NB4 (cell line): Measurements from ENCODE around the gene KCNIP3.

Experiments
- CTCF ChIP-seq: IDR thresholded peaks from one replicate; pipeline ENCODE4 v1.5.1; 2012; ENCODE audit warnings: low read depth, low read length
- MYC ChIP-seq: IDR thresholded peaks from 2 replicates; pipeline ENCODE4 v1.6.1; 2011; ENCODE audit warnings: low read depth, low read length
- POLR2A ChIP-seq: IDR thresholded peaks from 2 replicates; pipeline ENCODE4 v1.6.1; 2011; ENCODE audit warnings: mild to moderate bottlenecking; ENCODE audit not compliant: insufficient read length; ENCODE audit errors: extremely low read depth

DNA sequence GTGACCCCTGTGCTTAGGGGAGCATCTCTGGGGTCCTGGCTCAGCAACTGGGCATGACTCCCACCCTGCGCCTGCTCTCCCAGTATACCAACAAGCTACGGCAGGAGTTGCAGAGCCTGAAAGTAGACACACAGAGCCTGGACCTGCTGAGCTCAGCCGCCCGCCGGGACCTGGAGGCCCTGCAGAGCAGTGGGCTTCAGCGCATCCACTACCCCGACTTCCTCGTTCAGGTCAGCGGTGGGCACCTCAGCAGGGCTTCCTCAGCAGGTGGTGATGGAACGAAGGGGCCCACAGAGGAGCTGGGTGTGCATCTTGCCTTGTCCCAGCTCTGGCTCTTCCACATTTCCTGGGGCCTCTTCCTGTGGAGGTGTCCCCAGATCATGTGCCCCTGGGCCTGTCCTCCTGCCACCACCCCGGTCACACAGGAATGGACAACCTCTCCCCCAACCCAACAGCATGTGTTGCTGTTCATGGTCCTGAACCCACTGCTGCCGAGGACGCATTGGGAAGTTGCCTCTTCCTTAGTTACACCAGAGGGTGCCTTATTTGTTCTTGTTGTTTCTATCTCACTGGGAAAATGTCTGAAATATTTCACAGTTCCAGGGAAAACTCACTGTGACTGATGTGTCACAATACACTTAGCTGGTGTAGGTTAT is 12.1 kb upstream of the KCNIP3 start:
- TF ChIP-seq CTCF, result no peak
- no peak for TF ChIP-seq POLR2A
- TF ChIP-seq MYC, result no peak
